C4-2B (cell line): Measurements from ENCODE around the gene SCAANT1.

Experiments used
- CTCF ChIP-seq: fragments of 450-650 bp; conservative IDR thresholded peaks from 2 replicates; pipeline ENCODE4 v1.5.1; 2017; ENCODE audit warnings: mild to moderate bottlenecking
- ZFX ChIP-seq: fragments of 450-650 bp; IDR thresholded peaks from 2 replicates; pipeline ENCODE4 v1.6.1; 2017

GRCh38 chr3:63937661-63938651, 25.8 kb upstream of the SCAANT1 start:
- no peak for TF ChIP-seq CTCF
- no peak for TF ChIP-seq ZFX
